OCI-LY1 (cell line): Measurements from ENCODE around the gene ABLIM2.

ENCODE experiments used
- H2AFZ ChIP-seq: fragments of 200-600 bp; sonication (generic), shearing (Covaris generic); 2 replicates; pipeline ENCODE4 v1.6.0; 2014; ENCODE audit warnings: antibody characterized with exemption, mild to moderate bottlenecking, low read length
- H3F3A ChIP-seq: fragments of 200-600 bp; sonication (generic), shearing (Covaris generic); 2 replicates; pipeline ENCODE4 v1.6.0; 2014; ENCODE audit warnings: mild to moderate bottlenecking, antibody characterized with exemption, low read length, moderate library complexity; ENCODE audit not compliant: insufficient read depth
- H3K27ac ChIP-seq: fragments of 200-600 bp; sonication (generic); 2 replicates; pipeline ENCODE4 v1.5.1; 2014; ENCODE audit warnings: low read length, mixed run types, mild to moderate bottlenecking, low read depth; ENCODE audit not compliant: poor library complexity, severe bottlenecking
- H3K27me3 ChIP-seq: fragments of 200-600 bp; sonication (generic); 2 replicates; pipeline ENCODE4 v1.6.0; 2014; ENCODE audit warnings: antibody characterized with exemption, mild to moderate bottlenecking, low read length, moderate library complexity; ENCODE audit not compliant: insufficient read depth
- H3K36me3 ChIP-seq: fragments of 200-600 bp; sonication (generic); 2 replicates; pipeline ENCODE4 v1.6.1; 2014; ENCODE audit warnings: mild to moderate bottlenecking, antibody characterized with exemption, low read length, moderate library complexity, mixed read lengths; ENCODE audit not compliant: insufficient read depth
- H3K4me1 ChIP-seq: fragments of 200-600 bp; sonication (generic); 2 replicates; pipeline ENCODE4 v1.5.1; 2014; ENCODE audit warnings: mild to moderate bottlenecking, low read length, moderate library complexity; ENCODE audit not compliant: insufficient read depth, severe bottlenecking
- H3K4me2 ChIP-seq: fragments of 200-600 bp; sonication (generic), shearing (Covaris generic); 2 replicates; pipeline ENCODE4 v1.6.1; 2014; ENCODE audit warnings: low read length
- H3K4me3 ChIP-seq: fragments of 200-600 bp; sonication (generic); 2 replicates; pipeline ENCODE4 v1.5.1; 2014; ENCODE audit warnings: low read length, low read depth, mild to moderate bottlenecking, mixed read lengths; ENCODE audit not compliant: poor library complexity, severe bottlenecking
- H3K79me2 ChIP-seq: fragments of 200-600 bp; shearing (Covaris generic); 2 replicates; pipeline ENCODE4 v1.6.1; 2016; ENCODE audit warnings: mixed run types, low read length, mixed read lengths; ENCODE audit not compliant: insufficient read depth
- H3K9ac ChIP-seq: fragments of 200-600 bp; sonication (generic), shearing (Covaris generic); 2 replicates; pipeline ENCODE4 v1.6.1; 2014; ENCODE audit warnings: mild to moderate bottlenecking, low read length, mixed read lengths
- H3K9me2 ChIP-seq: fragments of 200-600 bp; sonication (generic), shearing (Covaris generic); 2 replicates; pipeline ENCODE4 v1.6.1; 2014; ENCODE audit warnings: low read depth, mild to moderate bottlenecking, low read length, mixed read lengths
- H3K9me3 ChIP-seq: fragments of 200-600 bp; shearing (Covaris generic); 2 replicates; pipeline ENCODE4 v1.6.1; 2014; ENCODE audit warnings: low read length, mixed read lengths
- H4K20me1 ChIP-seq: fragments of 200-600 bp; sonication (generic), shearing (Covaris generic); 2 replicates; pipeline ENCODE4 v1.6.0; 2016; ENCODE audit warnings: mild to moderate bottlenecking, low read length; ENCODE audit not compliant: insufficient read depth
- EZH2 ChIP-seq: fragments of 200-600 bp; sonication (generic), shearing (Covaris generic); IDR thresholded peaks from 2 replicates; pipeline ENCODE4 v1.8.0; 2017; ENCODE audit warnings: borderline replicate concordance, mixed run types, mild to moderate bottlenecking, antibody characterized with exemption, low read length, moderate library complexity, mixed read lengths
- TF ChIP-seq, protein P1 (sequence below): fragments of 200-600 bp; sonication (generic), shearing (Covaris generic); IDR thresholded peaks from 2 replicates; pipeline ENCODE4 v1.5.1; 2017; ENCODE audit warnings: mild to moderate bottlenecking, antibody characterized with exemption, low read length, moderate library complexity, mixed read lengths

The ABLIM2 gene

DNA sequence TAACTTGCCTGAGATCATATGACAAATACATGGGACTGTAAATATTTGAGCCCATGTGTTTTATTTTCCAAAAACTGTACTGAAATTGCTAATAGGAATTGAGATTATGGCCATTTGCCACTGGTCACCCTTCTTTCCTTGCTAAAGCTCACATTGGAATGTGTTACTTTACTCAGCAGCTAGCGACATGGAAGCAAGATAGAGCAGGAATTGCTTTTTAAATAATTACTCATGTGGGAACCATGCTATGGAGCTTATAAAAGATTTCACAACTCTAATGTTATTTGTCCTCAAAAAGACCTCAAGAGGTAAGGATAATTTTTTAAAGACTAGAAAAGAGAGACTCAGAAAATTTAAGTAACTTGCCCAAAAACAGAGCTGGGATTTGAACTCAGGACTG is 170.2 kb downstream of the ABLIM2 start:
- H2AFZ ChIP-seq: no peak overlapping the region
- H3K4me3 ChIP-seq: no peak overlapping the region
- no peaks in the 10 kb centered on the region for H3K4me1 ChIP-seq
- no peaks in the 10 kb centered on the region for H3K79me2 ChIP-seq
- H4K20me1 ChIP-seq: no peaks in the 10 kb centered on the region
- no peak overlapping the region for H3K9ac ChIP-seq
- no peaks in the 10 kb centered on the region for H3K36me3 ChIP-seq
- H3K4me2 ChIP-seq: no peak overlapping the region
- H3K9me2 ChIP-seq: no peaks in the 10 kb centered on the region
- H3K27ac ChIP-seq: no peak overlapping the region
- no peaks in the 10 kb centered on the region for H3K27me3 ChIP-seq
- TF ChIP-seq, protein P1, sequence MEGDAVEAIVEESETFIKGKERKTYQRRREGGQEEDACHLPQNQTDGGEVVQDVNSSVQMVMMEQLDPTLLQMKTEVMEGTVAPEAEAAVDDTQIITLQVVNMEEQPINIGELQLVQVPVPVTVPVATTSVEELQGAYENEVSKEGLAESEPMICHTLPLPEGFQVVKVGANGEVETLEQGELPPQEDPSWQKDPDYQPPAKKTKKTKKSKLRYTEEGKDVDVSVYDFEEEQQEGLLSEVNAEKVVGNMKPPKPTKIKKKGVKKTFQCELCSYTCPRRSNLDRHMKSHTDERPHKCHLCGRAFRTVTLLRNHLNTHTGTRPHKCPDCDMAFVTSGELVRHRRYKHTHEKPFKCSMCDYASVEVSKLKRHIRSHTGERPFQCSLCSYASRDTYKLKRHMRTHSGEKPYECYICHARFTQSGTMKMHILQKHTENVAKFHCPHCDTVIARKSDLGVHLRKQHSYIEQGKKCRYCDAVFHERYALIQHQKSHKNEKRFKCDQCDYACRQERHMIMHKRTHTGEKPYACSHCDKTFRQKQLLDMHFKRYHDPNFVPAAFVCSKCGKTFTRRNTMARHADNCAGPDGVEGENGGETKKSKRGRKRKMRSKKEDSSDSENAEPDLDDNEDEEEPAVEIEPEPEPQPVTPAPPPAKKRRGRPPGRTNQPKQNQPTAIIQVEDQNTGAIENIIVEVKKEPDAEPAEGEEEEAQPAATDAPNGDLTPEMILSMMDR: no peak
- no peak for TF ChIP-seq EZH2
- no peaks in the 10 kb centered on the region for H3K9me3 ChIP-seq
- H3F3A ChIP-seq: no peaks in the 10 kb centered on the region

DNA sequence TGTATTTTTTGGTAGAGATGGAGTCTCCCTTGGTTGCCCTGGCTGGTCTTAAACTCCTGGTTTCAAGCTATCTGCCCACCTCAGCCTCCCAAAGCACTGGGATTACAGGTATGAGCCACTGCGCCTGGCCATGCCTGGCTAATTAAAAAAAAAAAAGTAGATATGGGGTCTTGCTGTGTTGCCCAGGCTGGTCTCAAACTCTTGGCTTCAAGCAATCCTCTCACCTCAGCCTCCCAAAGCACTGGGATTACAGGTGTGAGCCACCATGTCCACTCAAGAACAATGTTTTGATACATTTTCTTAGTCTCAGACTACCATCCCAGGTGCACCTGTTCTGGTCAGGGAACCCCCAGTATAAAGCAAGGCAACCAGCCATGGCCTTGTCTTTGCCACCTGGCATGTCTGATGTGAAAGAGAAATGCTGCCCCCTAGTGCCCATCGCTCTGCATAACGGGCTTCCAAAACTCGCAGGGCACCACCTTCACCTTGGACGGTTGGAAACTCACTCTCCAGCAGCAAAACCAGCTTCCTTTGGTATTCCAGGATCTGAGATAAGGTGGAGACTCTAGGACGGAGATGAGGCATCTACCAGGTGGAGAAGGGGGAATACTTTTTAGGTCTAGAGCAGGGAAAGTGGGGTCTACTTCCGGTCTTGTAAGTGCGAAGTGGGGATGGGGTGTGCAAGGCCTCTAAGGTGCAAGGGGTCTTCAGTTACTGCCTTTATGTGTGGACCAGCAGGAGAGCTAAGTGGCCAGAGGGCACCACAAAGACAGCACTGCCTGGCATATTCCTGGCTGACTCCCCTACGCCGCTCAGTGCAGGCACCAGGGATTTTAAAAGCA is 171.2 kb downstream of the ABLIM2 start:
- H3K4me1 ChIP-seq: no peaks in the 10 kb centered on the region
- no peak overlapping the region for H3K9ac ChIP-seq
- H3K27me3 ChIP-seq: no peaks in the 10 kb centered on the region
- H3K9me3 ChIP-seq: no peaks in the 10 kb centered on the region
- H3K4me2 ChIP-seq: no peak overlapping the region
- H3K27ac ChIP-seq: no peak overlapping the region
- no peaks in the 10 kb centered on the region for H3K36me3 ChIP-seq
- no peaks in the 10 kb centered on the region for H4K20me1 ChIP-seq
- no peaks in the 10 kb centered on the region for H3K79me2 ChIP-seq
- no peak overlapping the region for H3K4me3 ChIP-seq
- H3K9me2 ChIP-seq: no peaks in the 10 kb centered on the region
- TF ChIP-seq, protein P1: peak; percentile 65
- TF ChIP-seq EZH2: no peak
- no peak overlapping the region for H2AFZ ChIP-seq
- H3F3A ChIP-seq: no peaks in the 10 kb centered on the region

DNA sequence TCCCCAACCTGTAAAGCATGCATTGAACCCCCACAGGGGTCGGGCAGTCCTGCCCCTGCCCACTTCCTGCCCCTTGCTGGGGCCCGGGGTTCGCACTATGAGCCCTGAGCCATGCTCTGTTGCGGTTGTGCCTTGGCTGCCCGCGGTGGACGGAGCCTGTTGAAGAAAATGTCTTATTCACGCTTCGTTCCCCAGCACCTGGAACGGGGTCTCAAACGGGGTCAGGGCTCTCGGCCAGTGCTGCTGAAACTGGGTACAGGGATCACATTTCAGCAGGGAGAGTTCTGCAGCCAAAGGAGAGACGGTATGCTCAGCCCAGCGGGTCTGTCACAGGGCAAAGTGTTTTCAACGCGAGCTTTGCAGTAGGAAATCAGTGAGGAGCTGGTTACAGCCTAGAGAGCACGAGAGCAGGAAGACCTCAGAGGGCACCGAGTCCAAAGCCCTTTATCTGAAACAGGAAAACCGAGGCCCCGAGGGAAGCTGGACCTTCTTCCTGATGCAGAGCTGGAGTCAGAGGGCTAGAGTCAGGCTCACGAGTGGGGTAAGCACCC is 172.6 kb downstream of the ABLIM2 start:
- H2AFZ ChIP-seq: no peak overlapping the region
- H3K4me1 ChIP-seq: no peaks in the 10 kb centered on the region
- no peak overlapping the region for H3K9ac ChIP-seq
- H3K4me2 ChIP-seq: no peak overlapping the region
- no peak overlapping the region for H3K27ac ChIP-seq
- TF ChIP-seq, protein P1: no peak
- TF ChIP-seq EZH2: no peak
- no peaks in the 10 kb centered on the region for H3K27me3 ChIP-seq
- H3K9me2 ChIP-seq: no peaks in the 10 kb centered on the region
- no peaks in the 10 kb centered on the region for H4K20me1 ChIP-seq
- no peaks in the 10 kb centered on the region for H3K36me3 ChIP-seq
- no peak overlapping the region for H3K4me3 ChIP-seq
- no peaks in the 10 kb centered on the region for H3K79me2 ChIP-seq
- H3F3A ChIP-seq: no peaks in the 10 kb centered on the region
- H3K9me3 ChIP-seq: no peaks in the 10 kb centered on the region
